Aorta (tissue), 5 donors: ENCODE results near the gene TP53BP1. TPM values are rescaled to one million over a fixed set of nuclear protein-coding genes. Genes with fewer than 3 reads are reported as not detected.

Experiments used
- ATAC-seq: fragments of 200-7000 bp; cut with Tn5 transposase; one replicate; pipeline ENCODE4 v1.9.1; 2022; ENCODE audit warnings: moderate library complexity; ENCODE audit not compliant: low FRiP score
- DNase-seq, 2 donors: peaks; one replicate each; pipeline ENCODE4 v3.0.0-alpha.2; 2020
- H3K27ac ChIP-seq, 2 donors: one replicate each; pipeline ENCODE4 v1.5.1; 2013; ENCODE audit warnings: low read length in 2 of 2, mild to moderate bottlenecking in 2 of 2, moderate library complexity in 2 of 2, control low read depth in 1 of 2, inconsistent platforms in 1 of 2, low read depth in 1 of 2
- H3K27me3 ChIP-seq, 2 donors: one replicate each; pipeline ENCODE4 v1.6.1; 2013; ENCODE audit warnings: control low read depth in 1 of 2, low read length in 1 of 2, mild to moderate bottlenecking in 1 of 2, moderate library complexity in 1 of 2; ENCODE audit not compliant: insufficient read depth in 2 of 2, control insufficient read depth in 1 of 2
- H3K36me3 ChIP-seq, 2 donors: one replicate each; pipeline ENCODE4 v1.6.1; 2013; ENCODE audit warnings: control low read depth in 1 of 2, low read length in 1 of 2, mild to moderate bottlenecking in 1 of 2; ENCODE audit not compliant: insufficient read depth in 2 of 2, control insufficient read depth in 1 of 2
- H3K4me1 ChIP-seq, 2 donors: one replicate each; pipeline ENCODE4 v1.6.1; 2013; ENCODE audit warnings: low read length in 2 of 2, control low read depth in 1 of 2, mild to moderate bottlenecking in 1 of 2, moderate library complexity in 1 of 2; ENCODE audit not compliant: insufficient read depth in 2 of 2, control insufficient read depth in 1 of 2
- H3K4me3 ChIP-seq, 2 donors: one replicate each; pipeline ENCODE4 v1.5.1; 2013; ENCODE audit warnings: low read length in 2 of 2, control low read depth in 1 of 2, mild to moderate bottlenecking in 1 of 2
- H3K9me3 ChIP-seq: one replicate; pipeline ENCODE4 v1.6.1; 2013; ENCODE audit warnings: mild to moderate bottlenecking, low read length; ENCODE audit not compliant: control insufficient read depth
- WGBS, 2 donors: extraction: QIAGEN DNeasy Blood & Tissue Kit; methylation state at CpG; one replicate each; pipeline ENCODE4 v1.1.7; 2013; 5-methylcytosine and 5-hydroxymethylcytosine counted together
- intact Hi-C, 2 donors: fragments of 100-400 bp; cut with DNase I; formaldehyde crosslinking; loops; one replicate each; pipeline versions ENCODE4 v1.14.2 to v1.15.0; 2022
- polyA plus RNA-seq, 2 donors: library from polyadenylated mRNA; stranded (reverse); fragments of 200-250 nt; gene quantifications; one replicate each; pipeline ENCODE4 v1.2.3, GENCODE V29; 2013
- total RNA-seq, 2 donors: library from RNA; stranded (reverse); fragmentation: NEBNext Ultra II Directional; extraction: Animal tissue kit (Norgen Biotek cat#: 25700); gene quantifications; one replicate each; pipeline ENCODE4 v1.2.1, GENCODE V29; 2021
- donor health status: healthy with polysubstance abuse.
- donor health status: Bipolar disorder and iron deficiency.
- donor health status: DM: no; HTN: no; CAD: no.
- donor health status: DM: no; HTN: no; CAD: no.
- donor health status: DM: yes; HTN: yes; CAD: no.

Gene TP53BP1
- total and polyA plus RNA-seq, 4 donors, result 3.4 to 63.2 (median 30.1) TPM

DNA sequence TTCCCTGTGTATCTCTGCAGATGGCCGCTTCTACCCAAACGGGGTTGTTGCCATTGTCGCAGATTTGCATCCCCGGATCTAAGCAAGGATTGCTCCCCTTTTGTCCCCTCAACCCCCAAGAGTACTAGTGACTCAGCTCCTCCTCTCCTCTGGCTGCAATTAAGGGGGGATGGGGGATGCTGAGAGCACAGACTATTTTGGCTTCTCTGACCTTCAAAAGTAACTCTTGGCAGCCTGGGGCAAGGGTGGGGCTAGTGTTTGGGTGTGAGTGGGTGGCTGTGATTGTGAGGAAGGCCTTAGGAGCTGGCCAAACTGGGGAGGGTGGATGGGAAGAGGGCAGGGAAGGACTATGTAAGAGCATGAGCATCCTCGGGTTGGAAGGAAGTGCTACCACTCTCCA lies 23.2 kb upstream of the TP53BP1 start:
- 22 to 30% methylated on average over 5 of the region's 5 CpGs for WGBS, 2 donors
- peak; percentile 75 to 87 for DNase-seq
- H3K27me3 ChIP-seq, result no peaks in the 10 kb centered on the region
- peaks cover 1 to 4% of the 10 kb centered on the region in 2 donors for H3K36me3 ChIP-seq
- H3K4me1 ChIP-seq, result no peaks in the 10 kb centered on the region
- no peak overlapping the region for H3K27ac ChIP-seq
- no peak overlapping the region for H3K4me3 ChIP-seq
- H3K9me3 ChIP-seq, result peaks cover 1% of the 10 kb centered on the region
- intact Hi-C loops, result loop anchor here (2.0 to 10.0 kb wide), 2 partner anchors 21 to 71 kb away; no protein-coding TSS in a partner anchor
- ATAC-seq, result peak; percentile 51

DNA sequence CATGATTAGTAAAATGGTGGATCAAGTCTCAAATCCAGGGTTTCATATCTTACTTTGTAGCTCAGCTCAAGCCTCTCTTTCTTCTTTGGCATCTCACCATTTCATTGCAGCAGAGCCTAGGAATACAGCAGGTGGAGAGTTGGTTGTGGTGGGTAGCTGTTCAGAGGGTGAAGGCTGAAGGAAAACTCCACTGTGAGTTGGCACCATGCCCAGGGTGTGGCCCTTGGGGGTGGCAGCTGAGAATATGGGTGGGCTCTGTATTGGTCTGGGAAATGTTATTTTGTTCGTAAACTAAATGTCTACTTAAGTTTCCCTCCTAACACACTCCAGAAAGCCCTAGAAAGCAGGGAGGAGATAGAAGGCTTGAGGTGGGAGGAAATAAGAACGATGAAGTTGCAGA lies 22.8 kb upstream of the TP53BP1 start:
- 36 to 37% methylated on average over 2 of the region's 2 CpGs for WGBS, 2 donors
- ATAC-seq, result no peak
- Histone ChIP-seq H3K4me3 (no peak overlapping the region), H3K27ac (no peak overlapping the region), H3K9me3 (no peaks in the 10 kb centered on the region), H3K36me3 (peaks cover 0 to 3% of the 10 kb centered on the region in 2 donors), H3K27me3 (no peaks in the 10 kb centered on the region), H3K4me1 (no peaks in the 10 kb centered on the region)
- intact Hi-C loops, result loop anchor here (2.0 to 10.0 kb wide), 2 partner anchors 21 to 71 kb away; no protein-coding TSS in a partner anchor
- DNase-seq, result no peak

DNA sequence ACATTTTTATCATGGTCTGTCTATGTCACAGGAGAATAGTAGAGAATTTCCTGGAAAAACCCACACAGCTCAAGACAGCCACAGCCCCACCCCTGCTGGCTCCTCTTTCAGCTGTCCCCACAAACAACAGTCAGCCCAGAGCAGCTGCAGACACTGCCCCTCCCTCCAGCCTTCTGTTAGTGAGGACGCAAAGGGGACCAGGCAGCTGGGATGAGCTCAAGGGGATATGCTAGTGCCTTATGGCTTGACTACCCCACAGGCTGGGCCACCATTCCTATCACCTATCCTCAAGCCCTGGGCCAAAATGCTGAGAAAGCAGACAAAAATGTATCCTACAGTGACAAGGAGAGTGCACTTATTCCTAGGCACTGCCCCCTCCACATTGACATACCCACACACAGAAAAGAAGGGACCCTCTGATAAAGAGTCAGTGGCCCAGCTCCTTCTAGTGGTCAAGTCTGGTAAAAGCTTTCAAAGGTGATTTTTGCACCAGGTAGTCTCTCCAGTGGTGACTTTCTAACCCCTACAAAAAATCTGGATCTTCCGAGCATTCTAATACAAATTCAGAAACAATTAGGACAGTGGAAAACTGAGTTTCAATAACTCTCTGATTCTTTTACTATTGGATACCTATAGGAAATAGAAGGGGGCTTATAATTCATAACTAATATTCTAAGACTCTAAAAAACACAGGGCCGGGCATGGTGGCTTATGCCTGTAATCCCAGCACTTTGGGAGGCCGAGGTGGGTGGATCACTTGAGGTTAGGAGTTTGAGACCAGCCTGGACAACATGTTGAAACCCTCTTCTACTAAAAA lies 21.5 kb upstream of the TP53BP1 start:
- H3K27me3 ChIP-seq, result no peaks in the 10 kb centered on the region
- intact Hi-C loops, result loop anchor here in 1 of 2 donors (10.0 kb wide), 1 partner anchor 70 kb away; no protein-coding TSS in a partner anchor
- H3K36me3 ChIP-seq, result no peaks in the 10 kb centered on the region
- no peak overlapping the region for H3K27ac ChIP-seq
- DNase-seq (peak in 1 of 2 donors; percentile 66), ATAC-seq (no peak)
- 72 to 73% methylated on average over 4 of the region's 4 CpGs for WGBS, 2 donors
- H3K4me3 ChIP-seq, result no peak overlapping the region
- H3K4me1 ChIP-seq, result peaks cover 0 to 3% of the 10 kb centered on the region in 2 donors
- H3K9me3 ChIP-seq, result no peaks in the 10 kb centered on the region

DNA sequence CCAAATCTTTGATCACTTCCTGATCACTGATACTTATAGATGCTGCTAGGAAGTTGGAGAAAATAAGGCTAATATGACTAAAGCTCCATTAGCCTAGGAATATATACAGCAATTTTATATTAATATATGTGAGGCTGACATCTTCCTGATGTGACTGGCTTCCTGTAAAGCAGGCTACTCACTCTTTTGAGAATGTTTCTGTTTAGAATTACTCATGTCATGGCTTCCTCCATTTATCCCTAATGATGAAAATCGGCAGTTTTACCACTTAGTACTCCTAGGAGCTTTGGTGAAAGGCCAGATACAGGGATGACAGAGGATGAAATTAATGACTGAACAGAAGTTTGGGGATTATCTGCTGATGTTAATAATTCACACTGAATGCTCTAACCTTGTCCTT lies 20.6 kb upstream of the TP53BP1 start:
- intact Hi-C loops, result loop anchor here in 1 of 2 donors (10.0 kb wide), 1 partner anchor 69 kb away; no protein-coding TSS in a partner anchor
- 81 to 88% methylated on average over 1 of the region's 1 CpG for WGBS, 2 donors
- Histone ChIP-seq H3K4me1 (peaks cover 2 to 3% of the 10 kb centered on the region in 2 donors), H3K9me3 (no peaks in the 10 kb centered on the region), H3K4me3 (no peak overlapping the region), H3K36me3 (no peaks in the 10 kb centered on the region), H3K27me3 (no peaks in the 10 kb centered on the region), H3K27ac (no peak overlapping the region)
- ATAC-seq (no peak), DNase-seq (no peak)

DNA sequence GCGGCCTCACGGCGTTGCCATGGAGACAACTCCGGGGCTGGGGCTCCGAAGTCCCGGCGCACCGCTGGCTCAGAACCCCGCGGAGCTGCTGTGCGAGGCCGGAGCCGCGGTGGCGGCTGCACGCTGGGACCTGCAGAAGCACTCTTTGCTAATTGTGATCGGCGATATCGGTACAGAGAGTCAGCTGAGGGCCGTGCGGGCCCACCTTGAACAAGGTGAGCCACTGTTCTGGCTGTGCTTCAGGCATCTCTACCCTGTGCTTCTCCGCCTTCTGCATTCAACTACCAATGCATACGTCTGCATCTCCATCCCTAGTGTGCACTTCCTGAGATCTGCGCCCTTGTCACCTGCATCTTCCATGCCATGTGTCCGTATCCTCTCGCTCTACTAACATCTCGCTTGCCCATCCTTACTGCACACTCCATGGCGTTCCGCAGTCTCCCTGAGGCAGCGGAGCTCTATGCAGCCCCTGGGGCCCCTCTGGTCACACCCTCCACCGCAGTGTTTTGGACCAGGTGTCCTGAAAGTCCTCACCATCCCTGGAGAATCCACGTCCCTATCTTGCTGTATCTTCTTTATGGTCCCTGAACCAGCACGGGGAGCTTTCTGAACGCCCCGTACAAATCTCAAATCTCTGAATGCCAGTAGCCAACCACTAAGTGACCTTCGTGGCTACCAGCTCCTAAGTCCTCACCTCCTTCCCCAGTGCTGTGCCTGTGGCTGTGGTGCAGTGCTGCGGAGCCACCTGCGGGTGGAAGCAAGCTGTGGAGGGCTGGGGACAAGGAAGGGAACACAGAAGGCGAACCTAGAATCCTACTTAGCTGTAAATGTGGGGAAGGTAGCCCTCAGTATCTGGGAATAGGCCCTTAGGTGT lies 18.3 kb upstream of the TP53BP1 start:
- no peak overlapping the region for H3K27ac ChIP-seq
- H3K27me3 ChIP-seq, result no peaks in the 10 kb centered on the region
- ATAC-seq (no peak), DNase-seq (no peak)
- H3K36me3 ChIP-seq, result no peaks in the 10 kb centered on the region
- H3K9me3 ChIP-seq, result no peaks in the 10 kb centered on the region
- WGBS, 2 donors, result 9 to 10% methylated on average over 39 of the region's 39 CpGs
- intact Hi-C loops, result loop anchor here in 1 of 2 donors (10.0 kb wide), 1 partner anchor 66 kb away; no protein-coding TSS in a partner anchor
- H3K4me1 ChIP-seq, result peaks cover 2 to 3% of the 10 kb centered on the region in 2 donors
- peak overlapping the region; percentile 4 to 12 for H3K4me3 ChIP-seq

DNA sequence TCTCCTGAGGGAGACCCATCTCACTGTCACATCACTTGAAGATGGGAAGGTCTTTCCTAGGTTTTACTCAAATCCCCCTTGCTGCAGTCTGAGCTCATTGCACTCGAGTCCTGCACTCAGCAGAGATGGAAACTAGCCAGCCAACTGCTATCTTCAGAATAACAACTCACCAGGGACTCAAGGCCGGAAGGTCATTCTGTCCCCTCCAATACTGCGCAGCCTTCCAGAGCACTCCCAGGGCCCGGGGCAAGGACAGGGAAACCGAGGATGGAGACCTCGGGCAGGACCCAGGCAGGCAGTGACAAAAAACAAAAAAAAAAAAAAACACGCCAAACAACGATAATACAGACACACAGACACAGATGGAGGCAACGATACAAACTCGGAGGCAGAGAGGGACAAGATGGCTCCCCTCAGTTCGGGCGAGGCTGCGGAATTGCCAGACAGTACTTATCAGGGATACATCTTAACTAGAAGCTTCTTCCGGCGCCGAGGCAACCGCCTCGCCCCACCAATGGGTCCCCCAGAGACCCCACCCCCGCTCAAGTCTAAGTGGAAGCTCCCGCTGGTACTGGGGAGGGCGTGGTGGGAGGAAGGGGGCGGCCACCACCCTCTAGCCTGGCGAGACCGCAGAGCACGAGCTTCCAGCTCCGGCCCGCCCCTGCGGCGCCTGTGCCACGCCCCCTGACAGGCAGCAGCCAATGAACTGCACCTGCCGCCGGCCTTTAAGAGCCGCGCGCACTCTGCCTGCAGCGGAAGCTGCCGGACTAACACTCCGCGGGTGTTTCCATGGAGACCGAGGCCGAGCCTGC lies 17.4 kb upstream of the TP53BP1 start:
- H3K4me1 ChIP-seq, result peaks cover 2 to 3% of the 10 kb centered on the region in 2 donors
- intact Hi-C loops, result loop anchor here (1.0 to 10.0 kb wide), 2 partner anchors 18 to 66 kb away; no protein-coding TSS in a partner anchor

DNA sequence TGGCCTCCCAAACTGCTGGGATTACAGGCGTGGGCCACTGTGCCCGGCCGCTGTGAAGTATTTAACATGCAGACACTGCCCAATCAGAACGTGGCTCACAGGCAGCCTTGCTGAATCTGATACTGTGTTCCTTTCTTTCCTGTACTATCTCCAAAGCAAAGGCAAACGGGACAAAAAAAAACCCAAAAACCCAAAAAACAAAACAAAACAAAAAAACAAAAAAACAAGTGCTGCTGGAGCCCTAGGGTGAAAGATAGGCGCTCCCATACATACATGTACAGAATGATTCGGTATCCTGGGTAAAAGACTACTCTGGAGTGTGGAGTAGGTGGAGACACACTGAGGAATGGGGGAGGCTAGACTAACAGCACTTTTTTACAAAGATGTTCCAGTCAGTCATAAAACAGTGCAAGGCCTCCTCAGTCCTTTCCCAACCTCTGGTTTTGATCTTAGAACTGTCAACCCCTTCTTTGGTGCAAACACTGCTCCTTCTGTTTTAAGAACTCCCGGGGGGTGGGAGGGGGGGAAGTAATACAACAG lies 16.8 kb upstream of the TP53BP1 start:
- 58 to 59% methylated on average over 8 of the region's 8 CpGs for WGBS, 2 donors
- H3K27me3 ChIP-seq, result no peaks in the 10 kb centered on the region
- H3K9me3 ChIP-seq, result no peaks in the 10 kb centered on the region
- ATAC-seq (no peak), DNase-seq (no peak)
- no peak overlapping the region for H3K4me3 ChIP-seq
- intact Hi-C loops, result loop anchor here (1.0 to 10.0 kb wide), 2 partner anchors 17 to 65 kb away; no protein-coding TSS in a partner anchor
- H3K36me3 ChIP-seq, result no peaks in the 10 kb centered on the region
- peaks cover 2 to 3% of the 10 kb centered on the region in 2 donors for H3K4me1 ChIP-seq
- H3K27ac ChIP-seq, result no peak overlapping the region

More for the DNA sequence above, 17.4 kb upstream of the TP53BP1 start:
- H3K4me3 ChIP-seq, result peak overlapping the region; percentile 48 to 79
- no peaks in the 10 kb centered on the region for H3K27me3 ChIP-seq
- no peaks in the 10 kb centered on the region for H3K9me3 ChIP-seq
- DNase-seq (peak; percentile 99 to 100), ATAC-seq (peak; percentile 99)
- no peaks in the 10 kb centered on the region for H3K36me3 ChIP-seq
- H3K27ac ChIP-seq, result peak overlapping the region in 1 of 2 donors; percentile 62
- WGBS, 2 donors, result 1% methylated on average over 37 to 41 of the region's 41 CpGs
